HepG2 (cell line): ENCODE data around the gene METTL26. TPM values are rescaled to one million over a fixed set of nuclear protein-coding genes. Genes with fewer than 3 reads are reported as not detected.
A peak's percentile ranks its signal among the peaks of the same experiment; 100 is the strongest.

Experiments
- GTF3A ChIP-seq: sonication (generic); formaldehyde crosslinking; conservative IDR thresholded peaks from 2 replicates; pipeline ENCODE4 v1.4.0; 2020; ENCODE audit warnings: mild to moderate bottlenecking, missing genetic modification reagents
- HOXA9 ChIP-seq: sonication (generic); formaldehyde crosslinking; IDR thresholded peaks from 2 replicates; pipeline ENCODE4 v1.8.1; 2022; ENCODE audit warnings: missing genetic modification reagents, mild to moderate bottlenecking, moderate library complexity, borderline replicate concordance
- MIER2 ChIP-seq: IDR thresholded peaks from 2 replicates; pipeline ENCODE4 v1.6.1; 2016; ENCODE audit warnings: missing biosample characterization, missing genetic modification reagents
- NONO ChIP-seq, 2 experiments: fragments of 450-650 bp in 1 of 2; sonication (generic) in 1 of 2; formaldehyde crosslinking in 1 of 2; IDR thresholded peaks in 1 of 2; conservative IDR thresholded peaks in 1 of 2; 2 replicates each; pipeline versions ENCODE4 v1.6.1 to v1.8.0; 2017 to 2022; ENCODE audit warnings: mild to moderate bottlenecking in 1 of 2, missing genetic modification reagents in 1 of 2, moderate library complexity in 1 of 2
- RARA ChIP-seq: IDR thresholded peaks from 2 replicates; pipeline ENCODE4 v1.6.1; 2016; ENCODE audit warnings: missing genetic modification reagents, missing compliant biosample characterization
- SNRNP70 ChIP-seq: fragments of 200-400 bp; formaldehyde crosslinking; IDR thresholded peaks from 2 replicates; pipeline ENCODE4 v1.6.1; 2017; ENCODE audit warnings: mild to moderate bottlenecking, low read depth, low read length, moderate library complexity
- SOX6 ChIP-seq, 2 experiments: fragments of 450-650 bp in 1 of 2; sonication (generic) in 1 of 2; formaldehyde crosslinking in 1 of 2; IDR thresholded peaks; 2 replicates each; pipeline versions ENCODE4 v1.4.0 to v1.6.1; 2017 to 2020; ENCODE audit warnings: antibody characterized with exemption in 1 of 2, mild to moderate bottlenecking in 1 of 2, missing genetic modification reagents in 1 of 2
- SRSF1 ChIP-seq: fragments of 200-400 bp; formaldehyde crosslinking; optimal IDR thresholded peaks from 2 replicates; pipeline ENCODE3; 2017; ENCODE audit warnings: mild to moderate bottlenecking, low read depth, low read length, moderate library complexity
- ZFP41 ChIP-seq: sonication (generic); formaldehyde crosslinking; IDR thresholded peaks from 2 replicates; pipeline ENCODE4 v1.4.0; 2020; ENCODE audit warnings: mild to moderate bottlenecking, missing genetic modification reagents, borderline replicate concordance
- ZFP82 ChIP-seq: sonication (generic); formaldehyde crosslinking; IDR thresholded peaks from 2 replicates; pipeline ENCODE4 v1.5.1; 2020; ENCODE audit warnings: mild to moderate bottlenecking, missing genetic modification reagents, borderline replicate concordance
- ZFP90 ChIP-seq: sonication (generic); formaldehyde crosslinking; IDR thresholded peaks from 2 replicates; pipeline ENCODE4 v1.8.0; 2022; ENCODE audit warnings: missing genetic modification reagents, mild to moderate bottlenecking, inconsistent platforms, borderline replicate concordance
- ZGPAT ChIP-seq: IDR thresholded peaks from 2 replicates; pipeline ENCODE4 v1.6.1; 2016; ENCODE audit warnings: mild to moderate bottlenecking
- ZNF337 ChIP-seq: sonication (generic); formaldehyde crosslinking; IDR thresholded peaks from 2 replicates; pipeline ENCODE4 v1.5.1; 2020; ENCODE audit warnings: missing genetic modification reagents, low read depth, mild to moderate bottlenecking, borderline replicate concordance
- ZNF549 ChIP-seq: sonication (generic); formaldehyde crosslinking; IDR thresholded peaks from 2 replicates; pipeline ENCODE4 v1.5.0; 2020; ENCODE audit warnings: missing genetic modification reagents
- ZNF749 ChIP-seq: sonication (generic); formaldehyde crosslinking; IDR thresholded peaks from 2 replicates; pipeline ENCODE4 v1.8.0; 2022; ENCODE audit warnings: mild to moderate bottlenecking, missing genetic modification reagents, moderate library complexity, borderline replicate concordance
- ZNF766 ChIP-seq: sonication (generic); formaldehyde crosslinking; IDR thresholded peaks from 2 replicates; pipeline ENCODE4 v1.5.0; 2020; ENCODE audit warnings: missing genetic modification reagents, borderline replicate concordance
- polyA plus RNA-seq, 8 experiments: library from polyadenylated mRNA; depleted of rRNA in 3 of 8; stranded (reverse) in 7 of 8; unstranded in 1 of 8; fragments of >200 nt; fragmentation: Illumina TruSeq in 4 of 8; extraction: Trizol in 4 of 8; gene quantifications; 2 replicates each; pipeline versions ENCODE4 v1.2.1 to v1.2.3, GENCODE V29; 2011 to 2016; ENCODE audit warnings: low read depth in 4 of 8, missing spikeins in 1 of 8, mixed read lengths in 1 of 8; ENCODE audit not compliant: insufficient read depth in 1 of 8
- total RNA-seq, 5 experiments: library from RNA; depleted of rRNA; stranded (reverse); fragments of >200 nt; fragmentation: Illumina TruSeq; extraction: Trizol; gene quantifications; 2 replicates each; pipeline ENCODE4 v1.2.3, GENCODE V29; 2016; ENCODE audit warnings: low read depth in 1 of 5
- TF ChIP-seq, protein P1 (sequence below): sonication (generic); formaldehyde crosslinking; IDR thresholded peaks from 2 replicates; pipeline ENCODE4 v1.4.0; 2020; ENCODE audit warnings: low read depth, mild to moderate bottlenecking, missing genetic modification reagents
- TF ChIP-seq, protein P2 (sequence below): fragments of 450-650 bp; IDR thresholded peaks from 2 replicates; pipeline ENCODE4 v1.6.1; 2017
- TF ChIP-seq, protein P3 (sequence below): sonication (generic); formaldehyde crosslinking; IDR thresholded peaks from 2 replicates; pipeline ENCODE4 v1.4.0; 2020; ENCODE audit warnings: missing genetic modification reagents, mild to moderate bottlenecking, borderline replicate concordance
- TF ChIP-seq, protein P4 (sequence below): sonication (generic); formaldehyde crosslinking; IDR thresholded peaks from 2 replicates; pipeline ENCODE4 v1.5.0; 2020; ENCODE audit warnings: mild to moderate bottlenecking, missing genetic modification reagents, borderline replicate concordance

Gene METTL26
- total and polyA plus RNA-seq, 2 of the 13 experiments (the other 11 are each of a cell fraction or from before 2014, with no cell fraction given), result 65.5 to 70.1 TPM

GRCh38 chr16:654034-654433 lies 17.9 kb upstream of the METTL26 start (continued):
- TF ChIP-seq HOXA9 (CRISPR knock-in tag), result no peak
- TF ChIP-seq SNRNP70, result no peak
- no peak for TF ChIP-seq ZNF337
- TF ChIP-seq SRSF1, result no peak
- TF ChIP-seq ZFP41 (CRISPR knock-in tag), result no peak
- TF ChIP-seq GTF3A, result no peak
- 0 out of 2 replicates have a peak, but pooled peaks have one; percentile 37 for TF ChIP-seq ZGPAT (CRISPR knock-in tag)
- no peak for TF ChIP-seq ZNF549 (CRISPR knock-in tag)
- TF ChIP-seq, protein P1, sequence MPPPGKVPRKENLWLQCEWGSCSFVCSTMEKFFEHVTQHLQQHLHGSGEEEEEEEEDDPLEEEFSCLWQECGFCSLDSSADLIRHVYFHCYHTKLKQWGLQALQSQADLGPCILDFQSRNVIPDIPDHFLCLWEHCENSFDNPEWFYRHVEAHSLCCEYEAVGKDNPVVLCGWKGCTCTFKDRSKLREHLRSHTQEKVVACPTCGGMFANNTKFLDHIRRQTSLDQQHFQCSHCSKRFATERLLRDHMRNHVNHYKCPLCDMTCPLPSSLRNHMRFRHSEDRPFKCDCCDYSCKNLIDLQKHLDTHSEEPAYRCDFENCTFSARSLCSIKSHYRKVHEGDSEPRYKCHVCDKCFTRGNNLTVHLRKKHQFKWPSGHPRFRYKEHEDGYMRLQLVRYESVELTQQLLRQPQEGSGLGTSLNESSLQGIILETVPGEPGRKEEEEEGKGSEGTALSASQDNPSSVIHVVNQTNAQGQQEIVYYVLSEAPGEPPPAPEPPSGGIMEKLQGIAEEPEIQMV (CRISPR knock-in tag), result no peak
- no peak for TF ChIP-seq ZFP90 (CRISPR knock-in tag)
- TF ChIP-seq ZFP82 (CRISPR knock-in tag), result no peak
- TF ChIP-seq, protein P2, sequence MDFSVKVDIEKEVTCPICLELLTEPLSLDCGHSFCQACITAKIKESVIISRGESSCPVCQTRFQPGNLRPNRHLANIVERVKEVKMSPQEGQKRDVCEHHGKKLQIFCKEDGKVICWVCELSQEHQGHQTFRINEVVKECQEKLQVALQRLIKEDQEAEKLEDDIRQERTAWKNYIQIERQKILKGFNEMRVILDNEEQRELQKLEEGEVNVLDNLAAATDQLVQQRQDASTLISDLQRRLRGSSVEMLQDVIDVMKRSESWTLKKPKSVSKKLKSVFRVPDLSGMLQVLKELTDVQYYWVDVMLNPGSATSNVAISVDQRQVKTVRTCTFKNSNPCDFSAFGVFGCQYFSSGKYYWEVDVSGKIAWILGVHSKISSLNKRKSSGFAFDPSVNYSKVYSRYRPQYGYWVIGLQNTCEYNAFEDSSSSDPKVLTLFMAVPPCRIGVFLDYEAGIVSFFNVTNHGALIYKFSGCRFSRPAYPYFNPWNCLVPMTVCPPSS, result no peak
- TF ChIP-seq, protein P3, sequence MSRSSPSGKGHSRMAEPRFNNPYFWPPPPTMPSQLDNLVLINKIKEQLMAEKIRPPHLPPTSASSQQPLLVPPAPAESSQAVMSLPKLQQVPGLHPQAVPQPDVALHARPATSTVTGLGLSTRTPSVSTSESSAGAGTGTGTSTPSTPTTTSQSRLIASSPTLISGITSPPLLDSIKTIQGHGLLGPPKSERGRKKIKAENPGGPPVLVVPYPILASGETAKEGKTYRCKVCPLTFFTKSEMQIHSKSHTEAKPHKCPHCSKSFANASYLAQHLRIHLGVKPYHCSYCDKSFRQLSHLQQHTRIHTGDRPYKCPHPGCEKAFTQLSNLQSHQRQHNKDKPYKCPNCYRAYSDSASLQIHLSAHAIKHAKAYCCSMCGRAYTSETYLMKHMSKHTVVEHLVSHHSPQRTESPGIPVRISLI, result peak; percentile 84
- TF ChIP-seq, protein P4, sequence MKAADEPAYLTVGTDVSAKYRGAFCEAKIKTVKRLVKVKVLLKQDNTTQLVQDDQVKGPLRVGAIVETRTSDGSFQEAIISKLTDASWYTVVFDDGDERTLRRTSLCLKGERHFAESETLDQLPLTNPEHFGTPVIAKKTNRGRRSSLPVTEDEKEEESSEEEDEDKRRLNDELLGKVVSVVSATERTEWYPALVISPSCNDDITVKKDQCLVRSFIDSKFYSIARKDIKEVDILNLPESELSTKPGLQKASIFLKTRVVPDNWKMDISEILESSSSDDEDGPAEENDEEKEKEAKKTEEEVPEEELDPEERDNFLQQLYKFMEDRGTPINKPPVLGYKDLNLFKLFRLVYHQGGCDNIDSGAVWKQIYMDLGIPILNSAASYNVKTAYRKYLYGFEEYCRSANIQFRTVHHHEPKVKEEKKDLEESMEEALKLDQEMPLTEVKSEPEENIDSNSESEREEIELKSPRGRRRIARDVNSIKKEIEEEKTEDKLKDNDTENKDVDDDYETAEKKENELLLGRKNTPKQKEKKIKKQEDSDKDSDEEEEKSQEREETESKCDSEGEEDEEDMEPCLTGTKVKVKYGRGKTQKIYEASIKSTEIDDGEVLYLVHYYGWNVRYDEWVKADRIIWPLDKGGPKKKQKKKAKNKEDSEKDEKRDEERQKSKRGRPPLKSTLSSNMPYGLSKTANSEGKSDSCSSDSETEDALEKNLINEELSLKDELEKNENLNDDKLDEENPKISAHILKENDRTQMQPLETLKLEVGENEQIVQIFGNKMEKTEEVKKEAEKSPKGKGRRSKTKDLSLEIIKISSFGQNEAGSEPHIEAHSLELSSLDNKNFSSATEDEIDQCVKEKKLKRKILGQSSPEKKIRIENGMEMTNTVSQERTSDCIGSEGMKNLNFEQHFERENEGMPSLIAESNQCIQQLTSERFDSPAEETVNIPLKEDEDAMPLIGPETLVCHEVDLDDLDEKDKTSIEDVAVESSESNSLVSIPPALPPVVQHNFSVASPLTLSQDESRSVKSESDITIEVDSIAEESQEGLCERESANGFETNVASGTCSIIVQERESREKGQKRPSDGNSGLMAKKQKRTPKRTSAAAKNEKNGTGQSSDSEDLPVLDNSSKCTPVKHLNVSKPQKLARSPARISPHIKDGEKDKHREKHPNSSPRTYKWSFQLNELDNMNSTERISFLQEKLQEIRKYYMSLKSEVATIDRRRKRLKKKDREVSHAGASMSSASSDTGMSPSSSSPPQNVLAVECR, result peak; percentile 60; the same call in 1 of the 2 replicates
- no peak for TF ChIP-seq ZNF766
- no peak for TF ChIP-seq MIER2
- no peak for TF ChIP-seq NONO (IDR thresholded peaks at IDR 0.05)
- TF ChIP-seq NONO (CRISPR knock-in tag; conservative IDR thresholded peaks at IDR 0.05), result no peak
- peak; percentile 88 for TF ChIP-seq RARA (CRISPR knock-in tag)
- no peak for TF ChIP-seq SOX6 (IDR thresholded peaks at IDR 0.05)
- 0 out of 2 replicates have a peak, but pooled peaks have one; percentile 28 for TF ChIP-seq SOX6 (CRISPR knock-in tag; IDR thresholded peaks at IDR 0.05)
- TF ChIP-seq ZNF749 (CRISPR knock-in tag), result no peak
